ENCODE data around the gene NVL. TPM values are rescaled to one million over a fixed set of nuclear protein-coding genes. Genes with fewer than 3 reads are reported as not detected.

Gene NVL
- total RNA-seq, 1 donor from 2014 or later = 36.2 TPM

DNA sequence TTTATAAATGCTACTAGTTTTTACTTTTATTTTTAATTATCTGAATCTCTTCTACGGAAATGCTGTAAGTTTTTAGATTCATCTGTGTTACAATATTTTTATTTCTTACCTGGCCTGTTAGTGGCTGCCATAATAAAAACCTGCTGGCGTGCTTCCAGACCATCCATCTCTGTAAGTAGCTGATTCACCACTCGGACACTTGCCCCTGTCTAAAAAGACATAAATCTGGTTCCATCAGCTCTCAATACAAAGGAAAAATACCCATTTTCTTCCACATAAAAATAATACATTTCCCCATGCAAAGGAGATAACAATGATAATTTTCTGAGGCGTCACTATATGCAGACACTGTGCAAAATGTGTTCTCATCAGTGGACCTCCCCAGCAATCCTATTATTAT is 62.0 kb downstream of the NVL start:
- TF ChIP-seq EZH2 (IDR thresholded peaks at IDR 0.05; ENCODE audit: insufficient read depth, low read length) = no peak
- TF ChIP-seq, protein P1, sequence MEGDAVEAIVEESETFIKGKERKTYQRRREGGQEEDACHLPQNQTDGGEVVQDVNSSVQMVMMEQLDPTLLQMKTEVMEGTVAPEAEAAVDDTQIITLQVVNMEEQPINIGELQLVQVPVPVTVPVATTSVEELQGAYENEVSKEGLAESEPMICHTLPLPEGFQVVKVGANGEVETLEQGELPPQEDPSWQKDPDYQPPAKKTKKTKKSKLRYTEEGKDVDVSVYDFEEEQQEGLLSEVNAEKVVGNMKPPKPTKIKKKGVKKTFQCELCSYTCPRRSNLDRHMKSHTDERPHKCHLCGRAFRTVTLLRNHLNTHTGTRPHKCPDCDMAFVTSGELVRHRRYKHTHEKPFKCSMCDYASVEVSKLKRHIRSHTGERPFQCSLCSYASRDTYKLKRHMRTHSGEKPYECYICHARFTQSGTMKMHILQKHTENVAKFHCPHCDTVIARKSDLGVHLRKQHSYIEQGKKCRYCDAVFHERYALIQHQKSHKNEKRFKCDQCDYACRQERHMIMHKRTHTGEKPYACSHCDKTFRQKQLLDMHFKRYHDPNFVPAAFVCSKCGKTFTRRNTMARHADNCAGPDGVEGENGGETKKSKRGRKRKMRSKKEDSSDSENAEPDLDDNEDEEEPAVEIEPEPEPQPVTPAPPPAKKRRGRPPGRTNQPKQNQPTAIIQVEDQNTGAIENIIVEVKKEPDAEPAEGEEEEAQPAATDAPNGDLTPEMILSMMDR (IDR thresholded peaks at IDR 0.05; ENCODE audit: insufficient read depth, low read depth, low read length) = no peak
- DNase-seq (ENCODE audit: low read depth) = no peak
- Mint-ChIP-seq H3K27me3 (ENCODE audit: low read depth, unreplicated experiment) (no peaks in the 10 kb centered on the region), H3K4me3 (ENCODE audit: unreplicated experiment) (no peak overlapping the region), H3K9me3 (ENCODE audit: unreplicated experiment) (no peaks in the 10 kb centered on the region), H3K27ac (ENCODE audit: unreplicated experiment) (no peak overlapping the region), H3K36me3 (ENCODE audit: low read depth, unreplicated experiment) (peaks cover 10% of the 10 kb centered on the region), H3K4me1 (ENCODE audit: low read depth, unreplicated experiment) (no peaks in the 10 kb centered on the region)
- Histone ChIP-seq H3K9me3 (ENCODE audit: insufficient read depth, low read depth, low read length) (no peaks in the 10 kb centered on the region), H3K4me3 (ENCODE audit: insufficient read depth, low read depth, low read length) (no peak overlapping the region), H3K79me2 (ENCODE audit: insufficient read depth, low read length) (no peaks in the 10 kb centered on the region), H3K36me3 (ENCODE audit: insufficient read depth, low read length) (peaks cover 10% of the 10 kb centered on the region), H3K27me3 (ENCODE audit: insufficient read depth, low read length) (no peaks in the 10 kb centered on the region), H3K9ac (ENCODE audit: low read length) (no peak overlapping the region), H3K4me1 (ENCODE audit: insufficient read depth, low read length) (no peaks in the 10 kb centered on the region), H4K20me1 (ENCODE audit: insufficient read depth, low read length) (no peaks in the 10 kb centered on the region), H2AFZ (ENCODE audit: low read depth, low read length) (no peak overlapping the region), H3K27ac (ENCODE audit: low read depth, low read length) (no peak overlapping the region), H3K4me2 (ENCODE audit: low read length) (no peak overlapping the region)
- FAIRE-seq = no peak

DNA sequence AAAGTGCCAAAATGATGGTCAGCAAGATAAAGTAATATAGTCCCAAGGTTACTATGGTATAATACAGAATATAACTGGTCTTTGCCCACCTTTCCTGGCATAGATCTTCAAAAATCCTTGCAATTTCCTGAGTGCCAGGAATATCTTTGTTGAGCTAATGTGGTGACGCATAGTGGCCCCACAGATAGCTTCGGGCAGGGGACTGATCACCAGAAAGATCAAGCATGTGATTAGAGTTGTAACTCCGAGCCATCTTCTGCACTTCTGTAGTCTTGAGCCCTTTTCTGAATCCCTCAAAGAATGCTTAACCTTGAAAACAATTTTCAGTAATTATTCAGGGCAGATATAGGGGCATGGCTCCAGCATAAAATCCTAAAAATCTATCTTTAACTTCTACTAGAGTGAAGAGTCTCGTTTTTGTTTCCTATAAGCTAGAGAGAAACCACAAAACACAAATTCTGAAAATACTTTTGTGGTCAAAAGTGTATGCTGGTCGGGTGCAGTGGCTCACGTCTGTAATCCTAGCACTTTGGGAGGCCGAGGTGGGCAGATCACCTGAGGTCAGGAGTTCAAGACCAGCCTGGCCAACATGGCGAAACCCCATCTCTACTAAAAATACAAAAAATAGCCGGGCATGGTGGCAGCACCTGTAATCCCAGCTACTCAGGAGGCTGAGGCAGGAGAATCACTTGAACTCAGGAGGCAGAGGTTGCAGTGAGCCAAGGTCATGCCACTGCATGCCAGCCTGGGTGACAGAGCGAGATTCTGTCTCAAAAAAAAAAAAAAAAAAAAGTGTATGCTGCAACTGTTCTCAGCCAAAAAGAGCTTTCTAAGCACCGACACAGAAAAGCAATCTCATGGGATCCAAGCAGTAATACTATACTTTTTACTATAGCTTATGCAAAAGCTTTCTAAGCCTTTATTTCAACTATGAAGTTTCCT is 62.8 kb downstream of the NVL start:
- Mint-ChIP-seq H3K36me3 (ENCODE audit: low read depth, unreplicated experiment) (peaks cover 10% of the 10 kb centered on the region), H3K27me3 (ENCODE audit: low read depth, unreplicated experiment) (no peaks in the 10 kb centered on the region), H3K9me3 (ENCODE audit: unreplicated experiment) (no peaks in the 10 kb centered on the region), H3K4me3 (ENCODE audit: unreplicated experiment) (no peak overlapping the region), H3K27ac (ENCODE audit: unreplicated experiment) (no peak overlapping the region), H3K4me1 (ENCODE audit: low read depth, unreplicated experiment) (no peaks in the 10 kb centered on the region)
- no peaks in the 10 kb centered on the region for H3K79me2 ChIP-seq (ENCODE audit: insufficient read depth, low read length)
- H4K20me1 ChIP-seq (ENCODE audit: insufficient read depth, low read length) = no peaks in the 10 kb centered on the region
- H3K27ac ChIP-seq (ENCODE audit: low read depth, low read length) = no peak overlapping the region
- no peaks in the 10 kb centered on the region for H3K4me1 ChIP-seq (ENCODE audit: insufficient read depth, low read length)
- H3K9me3 ChIP-seq (ENCODE audit: insufficient read depth, low read depth, low read length) = no peaks in the 10 kb centered on the region
- H3K27me3 ChIP-seq (ENCODE audit: insufficient read depth, low read length) = no peaks in the 10 kb centered on the region
- H3K4me3 ChIP-seq (ENCODE audit: insufficient read depth, low read depth, low read length) = no peak overlapping the region
- no peak for TF ChIP-seq EZH2 (IDR thresholded peaks at IDR 0.05; ENCODE audit: insufficient read depth, low read length)
- TF ChIP-seq, protein P1 (IDR thresholded peaks at IDR 0.05; ENCODE audit: insufficient read depth, low read depth, low read length) = no peak
- H3K4me2 ChIP-seq (ENCODE audit: low read length) = no peak overlapping the region
- no peak overlapping the region for H3K9ac ChIP-seq (ENCODE audit: low read length)
- no peak for FAIRE-seq
- DNase-seq (ENCODE audit: low read depth) = no peak
- no peak overlapping the region for H2AFZ ChIP-seq (ENCODE audit: low read depth, low read length)
- peaks cover 10% of the 10 kb centered on the region for H3K36me3 ChIP-seq (ENCODE audit: insufficient read depth, low read length)

All from astrocyte (in vitro differentiated cells and primary cell).